GM12874 (cell line): ENCODE measurements around the gene HDGFL2.

ENCODE experiments used
- TF ChIP-seq, protein P1 (sequence below): IDR thresholded peaks from 2 replicates; pipeline ENCODE4 v1.5.1; 2011; ENCODE audit warnings: low read depth, mild to moderate bottlenecking, control low read depth, low read length, moderate library complexity; ENCODE audit not compliant: insufficient read depth

HDGFL2 gene

DNA sequence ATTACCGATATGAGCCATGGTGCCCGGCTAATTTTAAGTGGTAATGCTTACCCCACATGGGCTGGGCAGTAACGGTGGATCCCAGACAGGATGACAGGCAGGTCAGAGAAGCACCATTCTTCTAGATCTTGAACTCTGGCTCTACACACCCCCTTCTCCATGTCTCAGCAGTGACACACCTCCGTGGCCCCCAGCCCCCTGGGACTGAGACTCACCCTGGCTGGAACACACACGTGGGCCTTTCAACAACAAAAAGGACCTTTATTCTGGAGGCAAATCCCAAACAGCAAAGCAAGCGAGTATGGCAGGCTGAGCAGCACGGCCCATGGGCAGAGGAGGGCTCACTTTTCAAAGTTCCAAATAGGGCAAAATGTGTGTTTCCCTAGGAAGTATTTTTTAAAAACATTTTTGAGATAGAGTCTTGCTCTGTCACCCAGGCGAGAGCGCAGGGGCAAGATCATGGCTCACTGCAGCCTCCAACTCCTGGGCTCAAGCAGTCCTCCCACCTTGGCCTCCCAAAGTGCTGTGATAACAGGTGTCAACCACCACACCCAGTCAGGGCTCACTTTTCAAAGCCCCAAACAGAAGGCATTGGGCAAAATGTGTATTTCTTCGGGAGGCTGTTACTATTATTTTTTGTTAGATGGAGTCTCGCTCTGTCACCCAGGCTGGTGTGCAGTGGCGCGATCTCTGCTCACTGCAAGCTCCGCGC is 50.4 kb downstream of the HDGFL2 start:
- TF ChIP-seq, protein P1, sequence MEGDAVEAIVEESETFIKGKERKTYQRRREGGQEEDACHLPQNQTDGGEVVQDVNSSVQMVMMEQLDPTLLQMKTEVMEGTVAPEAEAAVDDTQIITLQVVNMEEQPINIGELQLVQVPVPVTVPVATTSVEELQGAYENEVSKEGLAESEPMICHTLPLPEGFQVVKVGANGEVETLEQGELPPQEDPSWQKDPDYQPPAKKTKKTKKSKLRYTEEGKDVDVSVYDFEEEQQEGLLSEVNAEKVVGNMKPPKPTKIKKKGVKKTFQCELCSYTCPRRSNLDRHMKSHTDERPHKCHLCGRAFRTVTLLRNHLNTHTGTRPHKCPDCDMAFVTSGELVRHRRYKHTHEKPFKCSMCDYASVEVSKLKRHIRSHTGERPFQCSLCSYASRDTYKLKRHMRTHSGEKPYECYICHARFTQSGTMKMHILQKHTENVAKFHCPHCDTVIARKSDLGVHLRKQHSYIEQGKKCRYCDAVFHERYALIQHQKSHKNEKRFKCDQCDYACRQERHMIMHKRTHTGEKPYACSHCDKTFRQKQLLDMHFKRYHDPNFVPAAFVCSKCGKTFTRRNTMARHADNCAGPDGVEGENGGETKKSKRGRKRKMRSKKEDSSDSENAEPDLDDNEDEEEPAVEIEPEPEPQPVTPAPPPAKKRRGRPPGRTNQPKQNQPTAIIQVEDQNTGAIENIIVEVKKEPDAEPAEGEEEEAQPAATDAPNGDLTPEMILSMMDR = no peak

DNA sequence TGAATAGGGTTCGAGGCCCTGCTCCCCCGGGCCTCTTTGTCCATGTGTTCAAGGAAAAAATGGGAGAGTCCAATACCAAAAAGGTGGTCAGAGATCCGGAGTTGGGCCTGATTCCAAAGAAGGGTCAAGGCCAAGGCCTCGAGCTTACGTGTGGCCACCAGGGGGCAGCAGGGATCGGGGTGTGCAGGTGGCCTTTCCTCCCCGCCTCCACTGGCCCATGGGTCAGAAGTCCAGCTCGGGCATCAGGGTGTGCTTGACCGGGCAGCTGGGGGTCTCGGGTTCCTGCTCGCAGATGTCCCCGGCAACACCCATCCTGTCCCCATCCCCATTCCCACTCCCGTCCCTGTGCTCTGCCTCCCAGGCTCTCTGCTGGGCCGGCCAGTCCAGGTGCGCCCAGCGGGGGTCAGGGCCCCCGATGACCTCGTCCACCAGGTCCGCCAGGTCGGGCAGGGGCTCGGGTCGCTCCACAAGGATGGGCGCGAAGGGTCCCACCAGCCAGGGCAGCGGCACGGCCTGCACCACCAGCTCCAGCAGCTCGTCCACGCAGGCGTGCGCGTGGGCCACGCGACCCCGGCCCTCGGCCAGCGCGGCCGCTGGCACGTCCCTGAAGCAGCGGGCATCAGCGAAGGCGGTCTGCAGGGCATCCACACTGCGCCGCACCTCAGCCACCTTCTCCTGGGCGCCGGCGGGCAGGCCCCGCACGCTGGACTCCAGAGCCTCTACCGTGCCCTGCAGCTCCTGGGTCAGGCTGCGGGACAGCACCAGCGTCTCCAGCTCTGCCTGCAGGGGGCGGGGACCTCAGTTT is 51.4 kb downstream of the HDGFL2 start:
- TF ChIP-seq, protein P1 = peak; percentile 85

DNA sequence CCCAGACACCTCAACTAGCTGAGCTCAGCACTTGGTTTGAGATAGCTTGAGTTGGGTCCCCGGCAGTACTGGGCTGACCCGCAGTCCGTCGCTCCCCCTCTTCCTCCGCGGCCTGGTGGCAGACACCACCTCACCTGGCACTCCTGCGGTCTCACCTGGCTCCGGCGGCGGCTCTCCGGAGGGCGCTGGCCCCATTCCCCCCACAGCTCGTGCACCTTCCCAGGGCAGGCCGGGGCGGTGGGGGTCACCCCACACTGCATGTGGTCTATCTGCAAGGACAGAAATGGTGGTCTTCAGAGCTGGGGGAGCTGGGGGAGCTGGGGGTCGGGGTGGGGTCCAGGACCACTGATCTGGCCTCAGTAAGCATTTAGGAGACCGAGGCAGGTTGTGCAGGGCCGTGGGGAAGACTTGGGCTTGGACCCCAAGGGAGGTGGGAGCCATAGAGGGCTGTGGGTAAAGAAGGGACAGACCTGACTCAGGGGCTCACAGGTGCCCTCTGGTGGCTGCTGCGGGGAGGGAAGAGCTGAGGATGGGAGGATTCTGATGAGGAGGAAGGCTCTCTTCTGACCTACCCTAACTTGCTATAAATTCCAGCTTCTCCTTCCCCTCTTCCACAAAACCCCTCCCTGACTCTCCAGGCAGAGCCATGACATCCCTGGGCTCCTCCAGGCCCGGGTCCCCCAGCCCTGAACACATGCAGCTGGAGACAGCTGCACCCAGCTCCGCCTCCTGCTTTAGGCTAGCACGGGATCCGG is 52.9 kb downstream of the HDGFL2 start:
- TF ChIP-seq, protein P1 = peak; percentile 86

DNA sequence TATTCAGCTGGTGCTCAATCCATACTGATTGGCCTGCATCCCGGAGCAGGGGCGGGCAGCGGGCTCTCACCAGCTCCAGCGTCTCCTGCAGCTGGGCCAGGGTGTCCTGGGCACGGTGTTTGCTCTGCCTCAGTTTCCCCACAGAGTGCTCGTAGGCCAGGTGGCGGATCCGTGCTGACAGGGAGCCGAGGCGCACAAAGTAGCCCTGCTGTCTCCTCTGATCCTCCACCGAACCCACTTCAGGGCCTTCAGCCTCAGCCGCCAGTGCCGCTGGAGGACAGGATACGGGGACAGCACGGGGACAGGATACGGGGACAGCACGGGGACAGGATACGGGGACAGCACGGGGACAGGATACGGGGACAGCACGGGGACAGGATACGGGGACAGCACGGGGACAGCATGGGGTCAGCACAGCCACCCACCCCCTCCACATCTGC is 53.5 kb downstream of the HDGFL2 start:
- TF ChIP-seq, protein P1 = no peak

DNA sequence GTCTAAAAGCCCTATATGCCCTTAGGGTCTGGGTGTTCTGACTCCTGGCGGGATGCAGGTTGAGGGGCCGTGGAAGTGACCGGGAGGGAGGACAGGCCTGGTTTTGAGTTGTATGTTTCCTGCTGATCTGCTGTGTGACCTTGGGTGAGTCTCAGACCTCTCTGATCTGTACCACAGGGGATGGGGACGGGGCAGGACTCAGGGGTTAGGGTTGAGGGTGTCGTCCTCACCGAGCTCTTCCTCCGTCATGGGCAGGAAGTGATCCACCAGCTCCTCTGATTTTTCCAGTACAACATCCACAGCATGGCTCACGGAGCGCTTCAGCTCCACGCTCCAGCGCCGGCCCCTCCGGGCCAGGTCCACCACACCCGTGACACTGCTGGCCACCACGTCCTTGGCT is 56.7 kb downstream of the HDGFL2 start:
- TF ChIP-seq, protein P1 = no peak

DNA sequence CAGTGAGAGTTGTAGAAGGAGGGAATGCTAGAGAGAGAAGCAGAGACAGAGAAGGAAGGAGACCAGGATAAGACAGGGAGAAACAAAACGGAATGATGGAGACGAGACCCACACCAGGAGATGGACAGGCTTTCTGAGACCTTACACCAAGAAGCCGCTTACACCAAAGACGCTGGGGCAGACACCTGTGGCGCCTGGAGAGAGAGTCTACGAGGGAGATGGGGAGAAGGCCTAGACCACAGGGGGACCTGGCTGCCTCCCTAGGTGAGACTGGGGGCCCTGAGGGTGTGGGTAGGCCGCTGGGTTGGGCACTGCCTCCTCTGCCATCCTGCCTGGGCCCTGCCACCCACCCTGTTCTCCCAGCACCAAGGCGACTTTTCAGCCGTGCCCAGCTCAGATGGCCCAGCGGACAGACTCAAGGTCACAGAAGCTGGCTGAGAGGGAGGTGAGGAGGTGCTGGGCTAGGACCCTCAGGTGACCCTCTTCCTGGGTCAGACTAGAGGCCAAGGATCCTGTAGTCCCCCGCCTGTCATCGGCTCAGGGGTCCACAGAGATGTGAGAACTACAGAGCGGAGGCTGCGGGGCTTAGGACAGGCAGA is 57.9 kb downstream of the HDGFL2 start:
- TF ChIP-seq, protein P1 = no peak
